ENCODE results near the gene P3R3URF. TPM values are rescaled to one million over a fixed set of nuclear protein-coding genes. Genes with fewer than 3 reads are reported as not detected.

The P3R3URF gene
- total RNA-seq, result not detected in 2 replicates

GRCh38 chr1:46176211-46176865 lies at the start of gene P3R3URF:
TSS of gene P3R3URF (minus strand) at chr1:46176488. CDS start at chr1:46176471, 17 bp downstream.

GRCh38 chr1:46197964-46198811 lies 21.9 kb upstream of the P3R3URF start, which contains the start of gene POMGNT1:
TSS of gene POMGNT1 (minus strand) at chr1:46198434. CDS start at chr1:46197821, 613 bp downstream.

GRCh38 chr1:46174448-46175231 lies 1.6 kb downstream of the P3R3URF start, which contains the start of gene TSPAN1:
TSS of gene TSPAN1 (plus strand) at chr1:46175087. CDS start at chr1:46181108, 6,021 bp downstream.

GRCh38 chr1:46132529-46133180 lies 43.6 kb downstream of the P3R3URF start, which contains the start of gene PIK3R3:
TSS of gene PIK3R3 (minus strand) at chr1:46132629. CDS start at chr1:46131952, 677 bp downstream.

Other genes starting within 250 kb of the P3R3URF start
- gene PIK3R3, start 43.9 kb downstream of the P3R3URF start, total RNA-seq, result 4.5 and 5.0 TPM in 2 replicates
- gene TSPAN1, start 1.4 kb downstream of the P3R3URF start, total RNA-seq, result 0.56 and 0.58 TPM in 2 replicates
- 48.5 and 80.7 TPM in 2 replicates for gene POMGNT1, start 21.9 kb upstream of the P3R3URF start, total RNA-seq
- gene LURAP1, start 26.8 kb upstream of the P3R3URF start, total RNA-seq, result 3.3 and 3.9 TPM in 2 replicates
- 1.4 and 5.6 TPM in 2 replicates for gene RAD54L, start 71.3 kb upstream of the P3R3URF start, total RNA-seq
- 89.5 and 103 TPM in 2 replicates for gene LRRC41, start 127.1 kb upstream of the P3R3URF start, total RNA-seq
- 491 and 703 TPM in 2 replicates for gene UQCRH, start 127.2 kb upstream of the P3R3URF start, total RNA-seq
- gene NSUN4, start 164.3 kb upstream of the P3R3URF start, total RNA-seq, result 12.4 and 19.2 TPM in 2 replicates
- gene FAAH, start 217.8 kb upstream of the P3R3URF start, total RNA-seq, result 2.0 and 3.5 TPM in 2 replicates